WTC11 (cell line): Measurements from ENCODE around the gene PRICKLE3. TPM values are rescaled to one million over a fixed set of nuclear protein-coding genes. Genes with fewer than 3 reads are reported as not detected.
A peak's percentile ranks its signal among the peaks of the same experiment; 100 is the strongest.
"Not testable (repeated sequence)": the region's sequence is repeated elsewhere in the genome, so short reads cannot be mapped to it uniquely, and the experiment has no call there.

ENCODE experiments used
- ATAC-seq: fragments of 200-7000 bp; cut with Tn5 transposase; 2 replicates; pipeline ENCODE4 v1.10.0; 2021; ENCODE audit warnings: mild to moderate bottlenecking, moderate library complexity
- CTCF ChIA-PET: fragments of 300-600 bp; sonication (Branson Sonifier 250); formaldehyde crosslinking; loops from one replicate; lab custom pipeline; 2021; ENCODE audit warnings: antibody characterized with exemption; lab: Charles Lee
- POLR2A ChIA-PET: fragments of 350-600 bp; sonication (Branson Sonifier 250); formaldehyde crosslinking; loops from one replicate; lab custom pipeline; 2021; ENCODE audit warnings: antibody characterized with exemption; lab: Charles Lee
- DNase-seq: peaks from one replicate; pipeline ENCODE4 v3.0.0; 2021; ENCODE audit warnings: low spot score
- H3K27ac Mint-ChIP-seq: 2 replicates; pipeline ENCODE4 v1.8.0; 2021; ENCODE audit warnings: mixed read lengths
- H3K27me3 Mint-ChIP-seq: 2 replicates; pipeline ENCODE4 v1.8.0; 2021; ENCODE audit warnings: low read depth, mild to moderate bottlenecking, moderate library complexity, mixed read lengths
- H3K36me3 Mint-ChIP-seq: 2 replicates; pipeline ENCODE4 v1.8.0; 2021; ENCODE audit warnings: mixed read lengths
- H3K4me1 Mint-ChIP-seq: 2 replicates; pipeline ENCODE4 v1.8.0; 2022; ENCODE audit warnings: mixed read lengths
- H3K4me3 Mint-ChIP-seq: 2 replicates; pipeline ENCODE4 v1.8.0; 2021; ENCODE audit warnings: mild to moderate bottlenecking, moderate library complexity, mixed read lengths
- H3K9me3 Mint-ChIP-seq: 2 replicates; pipeline ENCODE4 v1.8.0; 2021; ENCODE audit warnings: mixed read lengths
- AR ChIP-seq: fragments of 250-450 bp; sonication (Bioruptor Pico); IDR thresholded peaks from 2 replicates; pipeline ENCODE4 v1.9.0; 2021; ENCODE audit warnings: mild to moderate bottlenecking
- ARID4B ChIP-seq: sonication (generic); formaldehyde crosslinking; IDR thresholded peaks from 2 replicates; pipeline ENCODE4 v1.8.0; 2023; ENCODE audit warnings: missing genetic modification reagents, mild to moderate bottlenecking, borderline replicate concordance
- CTCF ChIP-seq: fragments of 200-600 bp; IDR thresholded peaks from 2 replicates; pipeline ENCODE4 v1.8.0; 2022; ENCODE audit warnings: antibody characterized with exemption
- GTF2I ChIP-seq: fragments of 250-450 bp; sonication (Bioruptor Pico); conservative IDR thresholded peaks from 2 replicates; pipeline ENCODE4 v1.4.0; 2021; ENCODE audit warnings: mild to moderate bottlenecking
- HMGA2 ChIP-seq: fragments of 250-450 bp; sonication (Bioruptor Pico); IDR thresholded peaks from 2 replicates; pipeline ENCODE4 v1.4.0; 2021; ENCODE audit warnings: mild to moderate bottlenecking, moderate library complexity
- NFYB ChIP-seq: sonication (generic); formaldehyde crosslinking; conservative IDR thresholded peaks from 2 replicates; pipeline ENCODE4 v1.8.0; 2022; ENCODE audit warnings: low read depth, missing genetic modification reagents
- NR3C1 ChIP-seq: sonication (generic); formaldehyde crosslinking; conservative IDR thresholded peaks from 2 replicates; pipeline ENCODE4 v1.8.1; 2023; ENCODE audit warnings: low read depth, mild to moderate bottlenecking, missing genetic modification reagents
- PREB ChIP-seq: sonication (generic); formaldehyde crosslinking; IDR thresholded peaks from 2 replicates; pipeline ENCODE4 v1.8.1; 2022; ENCODE audit warnings: mild to moderate bottlenecking, missing genetic modification reagents, moderate library complexity, borderline replicate concordance
- ZNF423 ChIP-seq: fragments of 250-450 bp; sonication (Bioruptor Pico); IDR thresholded peaks from 2 replicates; pipeline ENCODE4 v2.1.2; 2022; ENCODE audit warnings: mild to moderate bottlenecking, moderate library complexity
- total RNA-seq: library from RNA; stranded (reverse); gene quantifications from 3 replicates; pipeline ENCODE4 v1.2.3, GENCODE V29; 2021

Gene PRICKLE3
- total RNA-seq, 1 experiment from 2014 or later = 14.6 TPM

- CTCF ChIA-PET = interaction anchor here (0.9 to 3.6 kb wide), 13 partner anchors 9 to 185 kb away, joined by 3 to 29 read pairs (median 4); partner anchors contain the start of gene KCND1
- H3K4me1 Mint-ChIP-seq, H3K4me3 Mint-ChIP-seq, H3K27ac Mint-ChIP-seq, H3K27me3 Mint-ChIP-seq, H3K36me3 Mint-ChIP-seq, DNase-seq, POLR2A ChIA-PET, ATAC-seq: not testable (repeated sequence)
- peaks cover 18% of the 10 kb centered on the region for H3K9me3 Mint-ChIP-seq
These were observed 43.0 kb downstream of the PRICKLE3 start for GRCh38 chrX:49143154-49143553.

GRCh38 chrX:49142264-49142663 is 43.9 kb downstream of the PRICKLE3 start:
- POLR2A ChIA-PET, H3K27me3 Mint-ChIP-seq, H3K27ac Mint-ChIP-seq, ATAC-seq, H3K4me1 Mint-ChIP-seq, DNase-seq, H3K36me3 Mint-ChIP-seq, H3K4me3 Mint-ChIP-seq: not testable (repeated sequence)
- peaks cover 18% of the 10 kb centered on the region for H3K9me3 Mint-ChIP-seq
- CTCF ChIA-PET = interaction anchor here (0.9 to 3.6 kb wide), 17 partner anchors 8 to 184 kb away, joined by 3 to 29 read pairs (median 4); partner anchors contain the start of genes KCND1 and MAGIX
- TF ChIP-seq CTCF = peak; percentile 26; the same call in 1 of the 2 replicates

- Mint-ChIP-seq H3K4me1 (no peaks in the 10 kb centered on the region), H3K27ac (no peak overlapping the region), H3K36me3 (peaks cover 9% of the 10 kb centered on the region), H3K4me3 (no peak overlapping the region), H3K9me3 (peaks cover 18% of the 10 kb centered on the region), H3K27me3 (peaks cover 3% of the 10 kb centered on the region; the same call in 1 of the 2 replicates)
- POLR2A ChIA-PET = no interaction called here
- CTCF ChIA-PET = no interaction called here
- no peak for DNase-seq
- TF ChIP-seq PREB (CRISPR knock-in tag) (no peak), AR (CRISPR knock-in tag) (no peak), ARID4B (no peak), HMGA2 (CRISPR knock-in tag) (no peak), GTF2I (CRISPR knock-in tag) (no peak), NFYB (no peak), ZNF423 (CRISPR knock-in tag) (no peak), NR3C1 (no peak)
- ATAC-seq = no peak
These were observed 46.5 kb downstream of the PRICKLE3 start for GRCh38 chrX:49139713-49140112.
